Colonic mucosa (tissue), 4 donors: ENCODE data around the gene RAPGEF1. TPM values are rescaled to one million over a fixed set of nuclear protein-coding genes. Genes with fewer than 3 reads are reported as not detected.

Experiments
- DNase-seq: peaks from one replicate; pipeline ENCODE4 v3.0.0-alpha.2; 2020
- H3K27ac ChIP-seq: fragments of 200-600 bp; one replicate; pipeline ENCODE4 v1.8.0; 2021
- H3K27me3 ChIP-seq: fragments of 200-600 bp; one replicate; pipeline ENCODE4 v1.8.0; 2021
- H3K36me3 ChIP-seq: fragments of 200-600 bp; one replicate; pipeline ENCODE4 v1.8.0; 2021
- H3K4me1 ChIP-seq: fragments of 200-600 bp; one replicate; pipeline ENCODE4 v1.8.0; 2021; ENCODE audit warnings: mild to moderate bottlenecking
- H3K4me3 ChIP-seq: fragments of 200-600 bp; one replicate; pipeline ENCODE4 v1.8.0; 2021
- H3K9ac ChIP-seq, 2 donors: one replicate each; pipeline ENCODE4 v1.7.0; 2013; ENCODE audit warnings: control low read depth in 2 of 2, low read depth in 2 of 2, low read length in 2 of 2
- H3K9me3 ChIP-seq: fragments of 200-600 bp; one replicate; pipeline ENCODE4 v1.8.0; 2021
- CTCF ChIP-seq: fragments of 200-600 bp; IDR thresholded peaks from one replicate; pipeline ENCODE4 v1.8.0; 2022; ENCODE audit warnings: antibody characterized with exemption, mild to moderate bottlenecking
- intact Hi-C: fragments of 100-400 bp; cut with DNase I; formaldehyde crosslinking; loops from one replicate; pipeline ENCODE4 v1.14.1; 2022
- total RNA-seq, 2 donors: library from RNA; stranded (reverse); fragmentation: NEBNext Ultra II Directional in 1 of 2; extraction: Animal tissue kit (Norgen Biotek cat#: 25700) in 1 of 2; gene quantifications; one replicate each; pipeline ENCODE4 v1.2.1, GENCODE V29; 2021
- donor health status: healthy.
- donor health status: DM: no; HTN: no; CAD: no.
- donor health status: DM: no; HTN: no; CAD: no.

Gene RAPGEF1
- total RNA-seq, 2 donors from 2014 or later = 47.2 to 58.6 TPM

- DNase-seq = no peak
- peak overlapping the region; percentile 51 for H3K27ac ChIP-seq
- intact Hi-C loops = no loop called here
Measured at GRCh38 chr9:131670247-131671132, 69.4 kb downstream of the RAPGEF1 start.

GRCh38 chr9:131669269-131670157, 70.4 kb downstream of the RAPGEF1 start:
- H3K36me3 ChIP-seq = no peaks in the 10 kb centered on the region
- no peaks in the 10 kb centered on the region for H3K9me3 ChIP-seq
- peak overlapping the region; percentile 51 for H3K27ac ChIP-seq
- TF ChIP-seq CTCF = no peak
- no peaks in the 10 kb centered on the region for H3K27me3 ChIP-seq
- peaks cover 9% of the 10 kb centered on the region for H3K4me1 ChIP-seq
- DNase-seq = no peak
- peak overlapping the region; percentile 35 to 36 for H3K9ac ChIP-seq
- intact Hi-C loops = no loop called here
- no peak overlapping the region for H3K4me3 ChIP-seq

More at GRCh38 chr9:131670247-131671132, 69.4 kb downstream of the RAPGEF1 start:
- H3K9me3 ChIP-seq = no peaks in the 10 kb centered on the region
- H3K4me3 ChIP-seq = no peak overlapping the region
- no peak for TF ChIP-seq CTCF
- no peaks in the 10 kb centered on the region for H3K27me3 ChIP-seq
- no peaks in the 10 kb centered on the region for H3K36me3 ChIP-seq
- H3K4me1 ChIP-seq = peaks cover 9% of the 10 kb centered on the region
- peak overlapping the region in 1 of 2 donors; percentile 36 for H3K9ac ChIP-seq

GRCh38 chr9:131668439-131669268, 71.2 kb downstream of the RAPGEF1 start:
- TF ChIP-seq CTCF = no peak
- H3K9ac ChIP-seq = peak overlapping the region; percentile 13 to 35
- peak overlapping the region; percentile 51 for H3K27ac ChIP-seq
- H3K36me3 ChIP-seq = no peaks in the 10 kb centered on the region
- H3K27me3 ChIP-seq = no peaks in the 10 kb centered on the region
- H3K9me3 ChIP-seq = no peaks in the 10 kb centered on the region
- intact Hi-C loops = no loop called here
- no peak for DNase-seq
- no peak overlapping the region for H3K4me3 ChIP-seq
- H3K4me1 ChIP-seq = peaks cover 9% of the 10 kb centered on the region

GRCh38 chr9:131668057-131668438, 71.8 kb downstream of the RAPGEF1 start:
- Histone ChIP-seq H3K27ac (no peak overlapping the region), H3K36me3 (no peaks in the 10 kb centered on the region), H3K9ac (no peak overlapping the region), H3K9me3 (no peaks in the 10 kb centered on the region), H3K4me1 (peaks cover 9% of the 10 kb centered on the region), H3K4me3 (no peak overlapping the region), H3K27me3 (no peaks in the 10 kb centered on the region)
- intact Hi-C loops = no loop called here
- no peak for DNase-seq
- TF ChIP-seq CTCF = no peak

- no peaks in the 10 kb centered on the region for H3K36me3 ChIP-seq
- intact Hi-C loops = no loop called here
- H3K9me3 ChIP-seq = no peaks in the 10 kb centered on the region
- no peak overlapping the region for H3K4me3 ChIP-seq
- peak overlapping the region; percentile 32 for H3K27ac ChIP-seq
- H3K9ac ChIP-seq = peak overlapping the region in 1 of 2 donors; percentile 37
- no peaks in the 10 kb centered on the region for H3K27me3 ChIP-seq
- peaks cover 9% of the 10 kb centered on the region for H3K4me1 ChIP-seq
- DNase-seq = no peak
- no peak for TF ChIP-seq CTCF
Measured at GRCh38 chr9:131667576-131667975, 72.3 kb downstream of the RAPGEF1 start.
